Lower leg skin (tissue), 3 donors: Measurements from ENCODE around the gene ZFAND3.

ENCODE experiments used
- POLR2A ChIP-seq, 2 donors: fragments of 450-650 bp; IDR thresholded peaks; one replicate each; pipeline ENCODE4 v1.6.1; 2016 to 2017; ENCODE audit warnings: antibody characterized with exemption in 2 of 2, mild to moderate bottlenecking in 1 of 2, moderate library complexity in 1 of 2
- TF ChIP-seq, protein P1 (sequence below), 3 donors: fragments of 450-650 bp; IDR thresholded peaks; one replicate each; pipeline ENCODE4 v1.5.1; 2016; ENCODE audit warnings: antibody characterized with exemption in 3 of 3, mild to moderate bottlenecking in 3 of 3, moderate library complexity in 2 of 3

DNA sequence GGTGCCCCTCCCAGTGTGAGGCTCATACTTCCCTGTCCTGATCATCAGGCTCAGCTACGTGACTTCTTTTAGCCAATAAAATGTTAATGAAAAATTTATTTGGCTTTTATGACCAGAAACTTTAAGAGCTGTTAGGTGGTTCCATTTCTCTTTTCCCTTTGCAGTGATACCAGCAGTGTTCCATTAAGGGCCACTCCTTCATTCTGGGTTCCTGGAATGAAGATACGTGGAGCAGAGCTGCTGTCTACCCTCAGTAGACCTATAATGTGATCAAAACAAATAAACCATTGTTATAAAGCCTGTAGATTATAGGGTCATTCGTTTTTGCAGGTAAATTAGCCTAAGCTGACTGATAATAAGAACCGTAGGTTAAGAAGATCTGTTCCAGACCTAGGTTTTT is 228.0 kb downstream of the ZFAND3 start:
- TF ChIP-seq, protein P1, sequence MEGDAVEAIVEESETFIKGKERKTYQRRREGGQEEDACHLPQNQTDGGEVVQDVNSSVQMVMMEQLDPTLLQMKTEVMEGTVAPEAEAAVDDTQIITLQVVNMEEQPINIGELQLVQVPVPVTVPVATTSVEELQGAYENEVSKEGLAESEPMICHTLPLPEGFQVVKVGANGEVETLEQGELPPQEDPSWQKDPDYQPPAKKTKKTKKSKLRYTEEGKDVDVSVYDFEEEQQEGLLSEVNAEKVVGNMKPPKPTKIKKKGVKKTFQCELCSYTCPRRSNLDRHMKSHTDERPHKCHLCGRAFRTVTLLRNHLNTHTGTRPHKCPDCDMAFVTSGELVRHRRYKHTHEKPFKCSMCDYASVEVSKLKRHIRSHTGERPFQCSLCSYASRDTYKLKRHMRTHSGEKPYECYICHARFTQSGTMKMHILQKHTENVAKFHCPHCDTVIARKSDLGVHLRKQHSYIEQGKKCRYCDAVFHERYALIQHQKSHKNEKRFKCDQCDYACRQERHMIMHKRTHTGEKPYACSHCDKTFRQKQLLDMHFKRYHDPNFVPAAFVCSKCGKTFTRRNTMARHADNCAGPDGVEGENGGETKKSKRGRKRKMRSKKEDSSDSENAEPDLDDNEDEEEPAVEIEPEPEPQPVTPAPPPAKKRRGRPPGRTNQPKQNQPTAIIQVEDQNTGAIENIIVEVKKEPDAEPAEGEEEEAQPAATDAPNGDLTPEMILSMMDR (IDR thresholded peaks at IDR 0.05), result no peak
- no peak for TF ChIP-seq POLR2A (IDR thresholded peaks at IDR 0.05)
